ENCODE data around the gene HTR2C.

DNA sequence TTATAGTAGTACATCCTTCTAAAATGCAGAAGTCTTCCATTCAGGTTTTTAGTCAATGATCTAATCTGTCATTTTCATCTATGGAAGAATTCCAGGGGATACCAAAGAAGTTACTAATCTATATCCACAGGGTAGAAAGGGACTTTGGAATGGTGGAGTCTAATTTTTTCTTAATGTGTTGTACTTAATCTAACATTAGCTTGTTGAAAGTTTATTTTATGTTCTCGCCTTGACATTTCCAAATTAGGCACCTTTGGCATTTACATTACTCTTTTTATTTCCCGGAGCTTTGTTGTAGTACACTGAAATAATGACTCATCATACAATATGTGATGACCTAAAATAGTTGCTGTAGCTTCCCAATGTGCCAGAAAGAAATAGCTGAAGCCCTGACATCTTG is 91.5 kb downstream of the HTR2C start:
- TF ChIP-seq FOXP2 (optimal IDR thresholded peaks at IDR 0.05; ENCODE audit: borderline replicate concordance, extremely low read depth, extremely low read length, insufficient read depth) (no peak), POLR2AphosphoS5 (IDR thresholded peaks at IDR 0.05; ENCODE audit: low read depth, low read length) (no peak), SIN3A (IDR thresholded peaks at IDR 0.05; ENCODE audit: borderline replicate concordance, insufficient read depth, low read length) (no peak)
- TF ChIP-seq, protein P1, sequence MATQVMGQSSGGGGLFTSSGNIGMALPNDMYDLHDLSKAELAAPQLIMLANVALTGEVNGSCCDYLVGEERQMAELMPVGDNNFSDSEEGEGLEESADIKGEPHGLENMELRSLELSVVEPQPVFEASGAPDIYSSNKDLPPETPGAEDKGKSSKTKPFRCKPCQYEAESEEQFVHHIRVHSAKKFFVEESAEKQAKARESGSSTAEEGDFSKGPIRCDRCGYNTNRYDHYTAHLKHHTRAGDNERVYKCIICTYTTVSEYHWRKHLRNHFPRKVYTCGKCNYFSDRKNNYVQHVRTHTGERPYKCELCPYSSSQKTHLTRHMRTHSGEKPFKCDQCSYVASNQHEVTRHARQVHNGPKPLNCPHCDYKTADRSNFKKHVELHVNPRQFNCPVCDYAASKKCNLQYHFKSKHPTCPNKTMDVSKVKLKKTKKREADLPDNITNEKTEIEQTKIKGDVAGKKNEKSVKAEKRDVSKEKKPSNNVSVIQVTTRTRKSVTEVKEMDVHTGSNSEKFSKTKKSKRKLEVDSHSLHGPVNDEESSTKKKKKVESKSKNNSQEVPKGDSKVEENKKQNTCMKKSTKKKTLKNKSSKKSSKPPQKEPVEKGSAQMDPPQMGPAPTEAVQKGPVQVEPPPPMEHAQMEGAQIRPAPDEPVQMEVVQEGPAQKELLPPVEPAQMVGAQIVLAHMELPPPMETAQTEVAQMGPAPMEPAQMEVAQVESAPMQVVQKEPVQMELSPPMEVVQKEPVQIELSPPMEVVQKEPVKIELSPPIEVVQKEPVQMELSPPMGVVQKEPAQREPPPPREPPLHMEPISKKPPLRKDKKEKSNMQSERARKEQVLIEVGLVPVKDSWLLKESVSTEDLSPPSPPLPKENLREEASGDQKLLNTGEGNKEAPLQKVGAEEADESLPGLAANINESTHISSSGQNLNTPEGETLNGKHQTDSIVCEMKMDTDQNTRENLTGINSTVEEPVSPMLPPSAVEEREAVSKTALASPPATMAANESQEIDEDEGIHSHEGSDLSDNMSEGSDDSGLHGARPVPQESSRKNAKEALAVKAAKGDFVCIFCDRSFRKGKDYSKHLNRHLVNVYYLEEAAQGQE (IDR thresholded peaks at IDR 0.05; ENCODE audit: insufficient read depth in 1 of 2, low read depth in 2 of 2, low read length in 2 of 2) = no peak

Measured in PFSK-1 (cell line).